Tibial nerve (tissue), 4 donors: ENCODE measurements around the gene PTGDS. TPM values are rescaled to one million over a fixed set of nuclear protein-coding genes. Genes with fewer than 3 reads are reported as not detected.

ENCODE experiments used
- DNase-seq, 2 donors: peaks; one replicate each; pipeline ENCODE4 v3.0.0-alpha.2; 2019; ENCODE audit warnings: low spot score in 2 of 2
- H3K27ac ChIP-seq, 4 donors: fragments of 200-600 bp; sonication (generic) in 3 of 4; one replicate each; pipeline ENCODE4 v1.5.1; 2017 to 2019; ENCODE audit warnings: mild to moderate bottlenecking in 1 of 4
- H3K27me3 ChIP-seq, 2 donors: fragments of 200-600 bp; sonication (generic) in 1 of 2; one replicate each; pipeline versions ENCODE4 v1.5.1 to v1.6.0; 2017 to 2019
- H3K36me3 ChIP-seq, 3 donors: fragments of 200-600 bp; sonication (generic); one replicate each; pipeline ENCODE4 v1.5.1; 2018 to 2019
- H3K4me1 ChIP-seq, 4 donors: fragments of 200-600 bp; sonication (generic) in 3 of 4; one replicate each; pipeline ENCODE4 v1.5.1; 2017 to 2019
- H3K4me3 ChIP-seq, 4 donors: fragments of 200-600 bp; sonication (generic) in 3 of 4; one replicate each; pipeline ENCODE4 v1.5.1; 2017 to 2019; ENCODE audit warnings: mild to moderate bottlenecking in 1 of 4, moderate library complexity in 1 of 4
- H3K9me3 ChIP-seq, 4 donors: fragments of 200-600 bp; sonication (generic) in 3 of 4; one replicate each; pipeline ENCODE4 v1.5.1; 2017 to 2019
- EP300 ChIP-seq, 2 donors: sonication (generic); formaldehyde crosslinking; IDR thresholded peaks; one replicate each; pipeline ENCODE4 v1.6.1; 2017; ENCODE audit warnings: antibody characterized with exemption in 2 of 2, mild to moderate bottlenecking in 1 of 2
- POLR2A ChIP-seq, 2 donors: fragments of 450-650 bp; IDR thresholded peaks; one replicate each; pipeline ENCODE4 v1.6.1; 2017; ENCODE audit warnings: antibody characterized with exemption in 2 of 2, mild to moderate bottlenecking in 2 of 2, moderate library complexity in 2 of 2
- WGBS, 2 donors: methylation state at CpG; one replicate each; pipeline ENCODE4 v1.1.5; 2018; 5-methylcytosine and 5-hydroxymethylcytosine counted together
- total RNA-seq, 4 donors: library from RNA; depleted of rRNA; stranded (reverse); fragments of >200 nt; gene quantifications; one replicate each; pipeline ENCODE4 v1.1.0, GENCODE V29; 2016
- TF ChIP-seq, protein P1 (sequence below), 5 experiments: fragments of 200-600 bp in 3 of 5; fragments of 450-650 bp in 2 of 5; sonication (generic) in 3 of 5; IDR thresholded peaks; one replicate each; pipeline ENCODE4 v1.5.1; 2016 to 2019; ENCODE audit warnings: antibody characterized with exemption in 5 of 5, mild to moderate bottlenecking in 3 of 5, moderate library complexity in 2 of 5

The PTGDS gene
- total RNA-seq, 4 donors from 2014 or later, result 1,059 to 8,972 (median 6,550) TPM

DNA sequence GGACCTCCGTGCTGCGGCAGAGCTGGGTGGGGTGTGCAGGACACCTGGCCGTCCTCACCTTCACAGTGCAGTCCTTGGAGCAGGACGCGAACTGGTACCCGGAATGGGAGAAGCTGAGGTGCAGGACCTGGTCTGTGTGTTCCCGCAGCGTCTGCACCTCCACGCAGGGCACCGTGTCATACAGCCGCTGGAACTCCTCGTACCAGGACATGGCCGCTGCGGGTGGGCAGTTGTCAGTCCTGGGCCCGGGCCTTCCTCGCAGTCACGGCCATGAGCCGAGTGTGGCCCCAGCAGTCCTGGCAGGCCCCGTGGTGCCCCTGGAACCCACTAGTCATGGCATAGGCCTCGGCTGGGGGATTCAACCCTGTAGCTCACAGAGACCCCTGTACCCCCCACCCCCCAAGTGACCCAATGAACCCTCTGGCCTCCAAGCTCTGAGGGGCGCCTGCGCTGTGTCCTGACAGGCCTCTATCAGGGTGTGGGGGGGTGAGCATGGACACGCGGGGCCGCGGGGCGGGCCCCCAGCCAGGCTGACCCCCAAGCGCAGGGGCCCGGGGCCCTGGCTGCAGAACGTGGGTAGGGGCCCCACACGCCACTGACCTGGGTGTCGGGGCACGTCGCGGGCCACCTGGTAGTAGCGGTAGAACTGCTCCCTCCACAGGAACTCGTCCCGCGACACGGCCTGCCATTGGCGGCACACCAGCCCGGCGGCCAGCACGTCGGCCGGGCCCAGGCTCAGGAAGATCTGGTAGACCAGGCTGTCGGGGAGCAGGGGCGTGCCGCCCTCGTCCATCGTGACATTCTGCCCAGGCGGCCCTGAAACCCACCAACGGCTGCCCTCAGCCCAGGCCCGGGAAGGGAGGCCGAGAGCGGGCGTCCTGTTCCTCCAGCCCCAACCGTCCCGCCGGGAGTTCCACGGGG is 33.8 kb upstream of the PTGDS start:
- TF ChIP-seq, protein P1, sequence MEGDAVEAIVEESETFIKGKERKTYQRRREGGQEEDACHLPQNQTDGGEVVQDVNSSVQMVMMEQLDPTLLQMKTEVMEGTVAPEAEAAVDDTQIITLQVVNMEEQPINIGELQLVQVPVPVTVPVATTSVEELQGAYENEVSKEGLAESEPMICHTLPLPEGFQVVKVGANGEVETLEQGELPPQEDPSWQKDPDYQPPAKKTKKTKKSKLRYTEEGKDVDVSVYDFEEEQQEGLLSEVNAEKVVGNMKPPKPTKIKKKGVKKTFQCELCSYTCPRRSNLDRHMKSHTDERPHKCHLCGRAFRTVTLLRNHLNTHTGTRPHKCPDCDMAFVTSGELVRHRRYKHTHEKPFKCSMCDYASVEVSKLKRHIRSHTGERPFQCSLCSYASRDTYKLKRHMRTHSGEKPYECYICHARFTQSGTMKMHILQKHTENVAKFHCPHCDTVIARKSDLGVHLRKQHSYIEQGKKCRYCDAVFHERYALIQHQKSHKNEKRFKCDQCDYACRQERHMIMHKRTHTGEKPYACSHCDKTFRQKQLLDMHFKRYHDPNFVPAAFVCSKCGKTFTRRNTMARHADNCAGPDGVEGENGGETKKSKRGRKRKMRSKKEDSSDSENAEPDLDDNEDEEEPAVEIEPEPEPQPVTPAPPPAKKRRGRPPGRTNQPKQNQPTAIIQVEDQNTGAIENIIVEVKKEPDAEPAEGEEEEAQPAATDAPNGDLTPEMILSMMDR (IDR thresholded peaks at IDR 0.05), result no peak
- TF ChIP-seq EP300 (IDR thresholded peaks at IDR 0.05), result no peak
- no peak for TF ChIP-seq POLR2A (IDR thresholded peaks at IDR 0.05)
- Histone ChIP-seq H3K36me3 (peaks cover 4 to 45% (median 29%) of the 10 kb centered on the region in 3 donors), H3K9me3 (no peaks in the 10 kb centered on the region), H3K4me1 (peaks cover 0 to 67% (median 34%) of the 10 kb centered on the region in 4 donors), H3K27me3 (no peaks in the 10 kb centered on the region), H3K27ac (peak overlapping the region; percentile 78 to 91 (median 86)), H3K4me3 (peak overlapping the region; percentile 66 to 97 (median 92))
- DNase-seq, result peak in 1 of 2 donors; percentile 14
- 33 to 37% methylated on average over 26 to 37 of the region's 61 CpGs for WGBS, 2 donors

GRCh38 chr9:136944212-136944518 is 33.1 kb upstream of the PTGDS start:
- whole genome bisulfite sequencing, 2 donors, result 0% methylated on average over 6 of the region's 45 CpGs; no CpG with 5 or more reads in 1 of the 2 donors

GRCh38 chr9:136944519-136945332 is 32.6 kb upstream of the PTGDS start, which contains the start of the genes C8G and FBXW5:
TSS of gene C8G (plus strand) at chr9:136945243. CDS start at chr9:136945321, 78 bp downstream.
TSS of gene FBXW5 (minus strand) at chr9:136944738. CDS start at chr9:136944083, 655 bp downstream.
- Histone ChIP-seq H3K36me3 (peaks cover 4 to 37% (median 29%) of the 10 kb centered on the region in 3 donors), H3K4me3 (peak within 1 kb of the TSS; percentile 66 to 97 (median 92)), H3K9me3 (no peaks in the 10 kb centered on the region), H3K4me1 (peaks cover 0 to 78% (median 41%) of the 10 kb centered on the region in 4 donors), H3K27ac (peak within 1 kb of the TSS; percentile 78 to 91 (median 86)), H3K27me3 (no peaks in the 10 kb centered on the region)
- 8 to 11% methylated on average over 32 to 45 of the region's 74 CpGs for WGBS, 2 donors
- DNase-seq, result peak; percentile 76 to 83
- peak in 1 of 2 donors; percentile 76 for TF ChIP-seq POLR2A (IDR thresholded peaks at IDR 0.05)
- TF ChIP-seq, protein P1 (IDR thresholded peaks at IDR 0.05), result peak; percentile 99 to 100 (median 99)
- peak; percentile 69 to 71 for TF ChIP-seq EP300 (IDR thresholded peaks at IDR 0.05)

More at GRCh38 chr9:136944212-136944518, 33.1 kb upstream of the PTGDS start:
- Histone ChIP-seq H3K27me3 (no peaks in the 10 kb centered on the region), H3K36me3 (peaks cover 4 to 43% (median 29%) of the 10 kb centered on the region in 3 donors), H3K27ac (peak overlapping the region; percentile 78 to 91 (median 86)), H3K4me1 (peaks cover 0 to 73% (median 37%) of the 10 kb centered on the region in 4 donors), H3K4me3 (peak overlapping the region; percentile 66 to 97 (median 92)), H3K9me3 (no peaks in the 10 kb centered on the region)
- TF ChIP-seq POLR2A (IDR thresholded peaks at IDR 0.05), result no peak
- no peak for TF ChIP-seq EP300 (IDR thresholded peaks at IDR 0.05)
- TF ChIP-seq, protein P1 (IDR thresholded peaks at IDR 0.05), result no peak
- peak in 1 of 2 donors; percentile 14 for DNase-seq

DNA sequence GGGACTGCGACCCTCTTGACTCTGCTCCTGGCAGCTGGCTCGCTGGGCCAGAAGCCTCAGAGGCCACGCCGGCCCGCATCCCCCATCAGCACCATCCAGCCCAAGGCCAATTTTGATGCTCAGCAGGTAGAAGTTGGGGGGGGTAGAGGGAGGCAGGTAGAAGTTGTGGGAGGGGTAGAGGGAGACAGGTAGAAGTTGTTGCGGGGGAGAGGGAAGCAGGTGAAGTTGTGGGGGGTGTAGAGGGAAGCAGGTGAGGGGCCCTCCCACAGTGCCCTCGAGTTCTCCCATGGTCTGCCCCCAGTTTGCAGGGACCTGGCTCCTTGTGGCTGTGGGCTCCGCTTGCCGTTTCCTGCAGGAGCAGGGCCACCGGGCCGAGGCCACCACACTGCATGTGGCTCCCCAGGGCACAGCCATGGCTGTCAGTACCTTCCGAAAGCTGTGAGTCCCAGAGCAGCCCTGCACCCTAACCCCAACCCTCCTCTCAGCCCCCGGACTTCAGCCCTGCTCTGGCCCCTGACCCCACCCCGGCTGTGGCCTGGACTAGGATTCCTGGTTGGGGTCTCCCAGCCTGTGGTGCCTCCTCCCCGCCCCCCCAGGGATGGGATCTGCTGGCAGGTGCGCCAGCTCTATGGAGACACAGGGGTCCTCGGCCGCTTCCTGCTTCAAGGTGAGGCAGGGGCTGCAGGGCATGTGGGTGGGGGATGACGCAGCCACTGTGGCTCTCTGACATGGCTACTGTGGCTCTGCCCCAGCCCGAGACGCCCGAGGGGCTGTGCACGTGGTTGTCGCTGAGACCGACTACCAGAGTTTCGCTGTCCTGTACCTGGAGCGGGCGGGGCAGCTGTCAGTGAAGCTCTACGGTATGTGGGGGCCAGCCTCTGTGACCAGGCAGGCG is 31.7 kb upstream of the PTGDS start:
- no peak for DNase-seq
- Histone ChIP-seq H3K9me3 (no peaks in the 10 kb centered on the region), H3K27me3 (no peaks in the 10 kb centered on the region), H3K27ac (peak overlapping the region in 3 of 4 donors; percentile 69 to 88 (median 88)), H3K4me3 (no peak overlapping the region), H3K36me3 (peaks cover 4 to 29% (median 24%) of the 10 kb centered on the region in 3 donors), H3K4me1 (peaks cover 0 to 83% (median 43%) of the 10 kb centered on the region in 4 donors)
- TF ChIP-seq EP300 (IDR thresholded peaks at IDR 0.05), result no peak
- TF ChIP-seq, protein P1 (IDR thresholded peaks at IDR 0.05), result no peak
- no peak for TF ChIP-seq POLR2A (IDR thresholded peaks at IDR 0.05)
- WGBS, 2 donors, result 84 to 92% methylated on average over 19 to 25 of the region's 30 CpGs
